ENCODE results near the gene GALNT15.

GALNT15 gene

DNA sequence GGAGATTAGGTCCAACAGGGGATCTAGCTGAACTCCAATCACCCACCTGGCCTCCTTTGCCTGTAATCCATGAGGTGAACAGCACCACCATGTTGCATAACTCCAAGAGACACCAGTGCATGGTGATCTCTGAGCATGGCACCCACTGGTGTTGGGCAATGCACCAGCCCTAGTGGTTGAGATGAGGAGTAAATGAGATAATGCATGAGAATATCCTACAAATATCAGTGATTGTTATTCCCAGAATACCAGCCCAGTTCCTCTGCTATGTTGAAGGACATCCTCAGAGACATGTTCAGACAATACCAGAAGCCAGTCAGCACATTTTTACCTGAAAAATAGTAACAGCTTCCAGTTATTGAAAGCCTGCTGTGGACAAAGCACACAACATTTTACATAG is 14.7 kb downstream of the GALNT15 start:
- DNase-seq = no peak

GRCh38 chr3:16190704-16191103 is 16.2 kb downstream of the GALNT15 start:
- no peak for DNase-seq

DNA sequence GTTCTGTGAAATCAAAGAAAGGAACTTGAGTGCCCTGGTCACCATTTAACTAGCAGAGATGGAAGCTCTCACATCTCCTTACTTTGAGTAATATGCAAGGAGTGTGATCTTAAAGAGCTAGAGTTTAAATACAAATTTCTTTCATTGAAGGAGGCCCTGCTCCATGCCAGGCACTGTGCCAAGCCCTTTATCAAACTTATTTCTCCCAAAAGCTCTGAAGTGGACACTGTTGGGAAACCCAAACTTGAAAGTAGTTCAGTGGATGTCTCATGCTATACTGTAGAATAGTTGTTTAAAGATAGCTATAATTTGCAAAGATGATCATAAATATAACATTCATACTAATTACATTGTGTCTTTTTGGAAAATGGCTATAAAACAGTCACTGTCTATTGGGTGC is 17.1 kb downstream of the GALNT15 start:
- no peak for DNase-seq

DNA sequence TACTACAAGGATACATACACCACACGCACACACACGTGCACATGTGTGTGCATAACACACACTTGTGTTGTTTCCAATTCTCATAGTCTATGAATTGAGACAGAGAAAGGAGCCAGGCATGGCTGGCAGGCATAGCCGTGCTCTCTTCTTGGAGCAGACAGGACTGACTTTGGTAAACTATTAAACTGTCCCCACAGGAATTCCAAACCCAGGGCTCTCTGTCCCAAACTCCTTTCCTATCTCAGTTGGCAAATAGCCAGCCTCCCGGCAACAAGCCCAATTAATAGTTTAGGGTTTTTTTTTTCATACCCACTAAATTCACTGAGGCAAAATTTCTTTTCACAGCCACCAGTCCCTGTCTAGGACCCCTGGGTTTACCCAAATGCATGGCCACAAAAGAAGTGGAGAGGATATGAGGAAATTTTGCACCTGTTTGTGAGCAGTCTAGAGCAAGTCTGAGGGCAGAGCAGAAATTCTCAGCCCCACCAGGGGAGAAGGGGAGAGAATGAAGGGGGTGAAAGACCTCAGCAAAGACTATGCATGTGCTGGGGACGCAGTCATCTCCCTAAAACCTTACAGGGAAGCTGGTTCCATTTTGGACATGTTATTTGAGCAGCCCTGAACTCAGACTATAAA is 17.8 kb downstream of the GALNT15 start:
- DNase-seq = no peak

GRCh38 chr3:16198427-16198826 is 23.9 kb downstream of the GALNT15 start:
- no peak for DNase-seq

- DNase-seq = no peak
Observed at GRCh38 chr3:16199769-16200168, 25.3 kb downstream of the GALNT15 start.

GRCh38 chr3:16200411-16200810 is 25.9 kb downstream of the GALNT15 start:
- no peak for DNase-seq

- DNase-seq = no peak
Observed at GRCh38 chr3:16203031-16203430, 28.6 kb downstream of the GALNT15 start.

- DNase-seq = no peak
Observed at GRCh38 chr3:16203671-16204629, 29.5 kb downstream of the GALNT15 start.

GRCh38 chr3:16204751-16205150 is 30.3 kb downstream of the GALNT15 start:
- no peak for DNase-seq

DNA sequence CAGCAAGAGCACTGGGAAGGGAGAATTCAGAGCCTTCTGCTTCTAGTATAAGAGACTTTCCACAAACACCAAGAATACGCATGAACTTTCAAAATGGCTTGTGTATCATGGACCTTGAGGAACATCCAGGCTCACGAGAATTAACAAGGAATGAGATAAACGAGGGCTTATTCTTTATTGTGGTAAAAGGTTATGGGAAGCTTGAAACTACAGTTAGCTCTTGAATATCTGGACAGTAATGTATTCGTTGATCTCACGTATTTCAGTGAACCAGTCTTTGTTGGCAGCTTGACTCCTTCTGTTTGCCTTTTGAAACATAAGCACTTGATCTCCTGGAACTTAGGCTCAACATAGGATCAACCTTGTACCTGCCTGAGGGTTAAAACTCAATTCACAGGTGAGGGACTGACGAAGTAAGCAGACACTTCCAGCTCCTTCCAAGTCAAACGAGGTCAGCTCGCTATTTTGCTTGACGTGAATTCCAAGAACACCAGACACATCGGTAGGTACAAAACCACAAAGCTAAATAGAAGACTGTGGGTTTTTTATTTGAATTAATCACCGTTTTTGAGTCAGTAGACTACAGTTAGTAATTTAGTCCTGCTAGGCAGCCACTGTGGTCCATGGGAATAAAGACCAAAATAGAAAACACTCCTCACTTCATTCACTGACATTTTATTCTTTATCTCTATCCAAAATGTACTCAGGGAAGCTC is 30.8 kb downstream of the GALNT15 start:
- DNase-seq = no peak

DNA sequence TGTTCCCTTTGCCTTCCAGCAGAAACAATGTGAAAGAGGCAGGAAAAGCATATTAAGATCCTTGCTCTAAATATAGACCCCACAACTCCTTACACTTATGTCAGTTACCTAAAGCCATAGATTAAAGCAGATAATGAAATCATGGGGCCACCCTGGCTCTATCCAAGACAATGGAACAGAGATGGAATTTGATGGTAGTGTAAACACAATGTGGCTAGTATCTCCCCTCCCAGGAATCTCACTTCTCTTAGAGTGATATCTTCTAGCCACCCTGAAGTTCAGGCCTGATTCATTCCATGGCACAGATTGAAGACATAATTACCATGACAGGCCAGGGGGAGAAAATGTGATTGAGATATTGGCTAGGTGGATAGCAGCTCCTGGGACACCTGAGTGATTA is 32.6 kb downstream of the GALNT15 start:
- DNase-seq = no peak

DNA sequence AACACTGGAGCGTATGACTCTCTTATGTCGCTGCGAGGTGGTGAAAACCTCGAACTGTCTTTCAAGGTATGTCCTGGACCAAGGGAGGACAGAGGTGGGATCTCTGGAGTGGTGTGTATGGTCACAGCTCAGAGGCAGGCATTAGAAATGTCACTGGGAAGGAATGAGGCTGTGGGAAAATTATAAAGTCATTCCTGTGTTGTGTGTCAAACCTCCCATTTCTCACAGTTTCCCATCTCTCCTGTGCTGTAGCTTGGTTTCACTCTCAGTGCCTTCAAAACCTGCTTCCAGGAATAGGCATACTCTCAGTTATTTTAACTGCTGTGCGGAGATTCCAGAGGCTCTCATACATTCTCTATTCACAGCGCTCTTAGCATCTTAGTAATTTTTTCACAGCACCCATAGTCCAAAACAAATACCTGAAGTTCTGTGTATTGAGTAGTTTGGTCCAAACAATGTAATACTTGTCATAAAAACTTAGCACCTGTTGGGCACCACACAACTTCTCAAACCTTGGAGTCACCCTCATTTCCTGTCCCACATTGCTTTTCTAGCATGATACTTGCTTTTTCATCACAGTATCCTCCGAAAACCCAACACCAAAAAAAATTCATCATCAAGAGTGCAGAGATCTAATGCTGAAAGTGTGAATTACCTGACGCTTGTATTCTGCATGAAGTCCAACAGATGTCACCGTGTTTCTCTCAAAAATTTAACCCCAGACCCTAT is 36.9 kb downstream of the GALNT15 start:
- DNase-seq = no peak

DNA sequence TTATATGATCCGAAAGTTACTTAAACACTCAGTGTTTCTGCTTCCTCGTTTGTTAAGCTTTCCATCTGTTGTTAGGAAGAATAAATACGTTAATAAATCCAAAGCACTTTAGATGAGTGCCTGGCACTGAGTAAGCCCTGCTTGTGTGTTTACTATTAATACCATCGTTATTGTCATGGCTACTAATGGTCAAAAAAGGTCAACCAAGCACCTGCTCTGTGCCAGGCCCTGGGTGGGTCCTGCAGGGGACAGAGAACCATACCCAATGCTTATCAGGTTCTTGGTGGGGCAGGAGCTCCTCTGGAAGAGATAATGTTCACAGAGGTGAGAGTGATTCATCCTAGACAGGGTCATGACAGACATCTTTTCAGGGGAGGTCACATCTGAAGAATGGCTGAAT is 39.9 kb downstream of the GALNT15 start:
- no peak for DNase-seq

- no peak for DNase-seq
Observed at GRCh38 chr3:16216373-16216935, 42.0 kb downstream of the GALNT15 start.

- no peak for DNase-seq
Observed at GRCh38 chr3:16219777-16220176, 45.3 kb downstream of the GALNT15 start.

DNA sequence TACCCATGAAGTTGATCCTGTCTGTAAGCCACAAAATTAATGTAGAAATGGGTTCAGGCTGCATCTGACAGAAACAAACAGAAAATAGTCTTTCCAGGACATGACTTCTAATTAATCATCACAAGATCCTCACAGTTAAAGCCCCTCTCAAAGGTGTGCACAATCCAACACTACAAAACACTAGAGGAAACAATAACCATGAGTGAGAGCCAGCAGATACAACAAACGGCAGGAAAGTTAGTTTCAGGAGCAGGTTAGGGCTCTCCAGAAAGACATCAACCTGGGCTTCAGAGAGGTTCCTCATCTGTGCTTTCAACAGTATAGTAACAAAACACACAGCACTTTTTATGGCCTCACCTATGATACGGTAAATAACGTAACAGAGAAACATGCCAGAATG is 47.5 kb downstream of the GALNT15 start:
- no peak for DNase-seq

DNA sequence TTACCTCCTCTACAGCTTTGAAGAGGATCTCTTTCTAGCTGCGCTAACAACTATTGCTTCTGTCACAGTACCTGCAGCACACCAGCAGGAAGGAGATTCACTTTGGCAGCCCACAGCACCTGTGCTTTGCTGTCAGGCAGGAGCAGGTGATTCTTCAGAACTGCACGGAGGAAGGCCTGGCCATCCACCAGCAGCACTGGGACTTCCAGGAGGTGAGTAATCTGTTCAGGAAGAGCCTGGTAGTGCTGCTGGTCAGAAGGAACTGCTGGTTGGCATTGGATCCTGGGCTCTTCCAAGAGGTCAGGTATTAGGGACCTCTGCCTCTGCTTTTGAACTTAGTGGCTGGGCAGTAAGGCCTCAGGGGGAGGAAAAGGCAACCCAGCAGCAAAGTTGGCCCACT is 48.1 kb downstream of the GALNT15 start:
- no peak for DNase-seq

DNA sequence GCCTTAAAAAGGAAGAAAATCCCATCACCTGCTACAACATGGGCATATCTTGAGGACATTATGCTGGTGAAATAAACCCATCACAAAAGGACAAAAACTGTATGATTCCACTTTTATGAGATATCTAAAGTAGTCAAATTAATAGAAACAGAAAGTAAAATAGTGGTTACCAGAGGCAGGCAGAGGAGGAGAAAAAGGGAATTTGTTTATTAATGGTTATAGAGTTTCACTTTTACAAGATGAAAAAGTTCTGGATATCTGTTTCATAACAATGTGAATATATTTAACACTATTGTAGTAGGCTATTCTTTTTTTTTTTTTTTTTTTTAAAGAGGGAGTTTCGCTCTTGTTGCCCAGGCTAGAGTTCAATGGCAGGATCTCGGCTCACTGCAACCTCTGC is 49.8 kb downstream of the GALNT15 start:
- no peak for DNase-seq

- no peak for DNase-seq
Observed at GRCh38 chr3:16227566-16227965, 53.1 kb downstream of the GALNT15 start.

DNA sequence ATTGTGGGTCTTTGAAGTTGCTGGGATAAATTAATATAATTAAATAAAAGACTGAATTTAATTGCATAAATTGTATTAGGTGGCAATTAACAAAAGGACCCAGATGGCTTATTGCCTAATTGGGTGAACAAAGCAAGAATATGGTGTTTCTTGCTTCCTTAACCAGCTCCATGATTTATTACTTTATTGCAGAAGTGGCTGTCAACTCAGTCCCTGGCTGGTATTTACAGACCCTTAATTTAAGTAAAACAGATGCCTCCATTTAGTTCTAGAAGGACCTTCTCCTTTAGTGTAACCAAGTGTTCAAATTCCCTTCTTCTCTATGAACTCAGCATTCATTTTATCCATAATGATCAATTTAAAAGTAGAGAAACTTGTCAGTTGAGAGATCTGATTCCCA is 55.2 kb downstream of the GALNT15 start:
- no peak for DNase-seq

GRCh38 chr3:16231983-16232382 is 57.5 kb downstream of the GALNT15 start:
- no peak for DNase-seq

GRCh38 chr3:16233806-16234205 is 59.3 kb downstream of the GALNT15 start:
- no peak for DNase-seq

Measured in stimulated activated CD4-positive, alpha-beta T cell treated with anti-CD3 and anti-CD28 coated beads, Interleukin-4, amount 100 ng/mL, for 4 hours (primary cell).